NCI-H2171 treated with DMSO at 0.1 percent for 48 hours (cell line): ENCODE measurements around the gene GPN2.
A peak's percentile ranks its signal among the peaks of the same experiment; 100 is the strongest.
"Not testable (repeated sequence)": the region's sequence is repeated elsewhere in the genome, so short reads cannot be mapped to it uniquely, and the experiment has no call there.

Source experiments
- DNase-seq: peaks from one replicate; lab custom pipeline; 2025; lab: John Stamatoyannopoulos, UW

The GPN2 gene

GRCh38 chr1:26857473-26858060, 32.5 kb downstream of the GPN2 start:
- peak; percentile 87 for DNase-seq

- DNase-seq: peak; percentile 47
These were observed 33.2 kb downstream of the GPN2 start for GRCh38 chr1:26856604-26857469.

GRCh38 chr1:26856181-26856580, 33.9 kb downstream of the GPN2 start:
- DNase-seq: peak; percentile 37

- no peak for DNase-seq
These were observed 34.4 kb downstream of the GPN2 start for GRCh38 chr1:26855636-26856035.

- DNase-seq: peak; percentile 88
These were observed 35.2 kb downstream of the GPN2 start for GRCh38 chr1:26854906-26855305.

GRCh38 chr1:26853600-26853999, 36.5 kb downstream of the GPN2 start:
- DNase-seq: no peak

- DNase-seq: peak; percentile 69
These were observed 36.9 kb downstream of the GPN2 start for GRCh38 chr1:26853156-26853555.

GRCh38 chr1:26852701-26853100, 37.4 kb downstream of the GPN2 start:
- DNase-seq: no peak

- DNase-seq: no peak
These were observed 38.9 kb downstream of the GPN2 start for GRCh38 chr1:26851106-26851684.

- DNase-seq: no peak
These were observed 40.9 kb downstream of the GPN2 start for GRCh38 chr1:26848941-26849774.

GRCh38 chr1:26848499-26848898, 41.6 kb downstream of the GPN2 start:
- DNase-seq: no peak

GRCh38 chr1:26847826-26848225, 42.3 kb downstream of the GPN2 start:
- DNase-seq: not testable (repeated sequence)

GRCh38 chr1:26844424-26845196, 45.5 kb downstream of the GPN2 start:
- DNase-seq: no peak

- no peak for DNase-seq
These were observed 50.3 kb downstream of the GPN2 start for GRCh38 chr1:26839779-26840178.

- DNase-seq: no peak
These were observed 50.8 kb downstream of the GPN2 start for GRCh38 chr1:26839339-26839722.

GRCh38 chr1:26838474-26839338, 51.4 kb downstream of the GPN2 start:
- DNase-seq: no peak

GRCh38 chr1:26837665-26838064, 52.4 kb downstream of the GPN2 start:
- not testable (repeated sequence) for DNase-seq

- no peak for DNase-seq
These were observed 56.4 kb downstream of the GPN2 start for GRCh38 chr1:26833432-26834405.

- no peak for DNase-seq
These were observed 57.7 kb downstream of the GPN2 start for GRCh38 chr1:26832249-26832960.
